Measurements from ENCODE around the gene CLHC1.

CLHC1 gene

DNA sequence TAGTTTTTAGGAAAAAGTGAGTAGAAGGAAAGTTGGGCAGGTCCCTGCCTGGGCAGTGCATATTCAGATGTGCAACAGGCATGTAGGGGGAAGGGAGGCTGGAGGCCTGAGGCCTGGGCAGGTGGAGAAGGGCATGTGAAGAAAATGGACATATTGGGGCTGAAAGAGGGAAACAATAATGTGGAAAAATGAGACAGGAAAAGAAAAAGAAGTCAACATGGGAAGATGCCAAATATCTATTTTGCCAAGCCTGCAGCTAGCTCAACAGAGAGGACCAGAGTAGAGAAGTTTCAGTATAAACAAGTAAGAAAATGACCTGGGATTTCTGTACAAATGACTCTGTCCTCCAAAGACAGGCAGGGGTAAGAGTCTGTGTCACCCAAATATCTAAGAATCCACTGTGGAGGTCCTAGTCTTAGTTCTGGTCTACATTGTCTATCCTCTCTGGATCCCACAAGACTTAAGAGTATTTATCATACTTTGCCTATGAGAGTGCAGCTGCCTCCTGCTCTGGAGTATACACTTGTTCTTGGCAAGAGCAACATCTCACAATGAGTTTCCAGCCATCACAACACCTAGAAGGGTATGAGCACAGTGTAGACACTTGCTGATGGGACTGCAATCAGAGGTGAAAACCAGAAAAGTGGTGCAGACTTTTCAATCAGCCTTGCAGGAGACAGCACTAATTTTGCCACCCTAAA, 80.2 kb downstream of the CLHC1 start:
- no peak overlapping the region for H3K27ac ChIP-seq (replicated peaks)
- H3K27me3 ChIP-seq (ENCODE audit: insufficient read depth, poor library complexity, severe bottlenecking) = no peaks in the 10 kb centered on the region
- no peak overlapping the region for H3K4me3 ChIP-seq (replicated peaks; ENCODE audit: insufficient read depth, low read length)
- TF ChIP-seq GABPA (IDR thresholded peaks at IDR 0.05; ENCODE audit: low read depth) = no peak
- no peak for TF ChIP-seq SPI1 (IDR thresholded peaks at IDR 0.05; ENCODE audit: borderline replicate concordance, low read depth)
- TF ChIP-seq, protein P1, sequence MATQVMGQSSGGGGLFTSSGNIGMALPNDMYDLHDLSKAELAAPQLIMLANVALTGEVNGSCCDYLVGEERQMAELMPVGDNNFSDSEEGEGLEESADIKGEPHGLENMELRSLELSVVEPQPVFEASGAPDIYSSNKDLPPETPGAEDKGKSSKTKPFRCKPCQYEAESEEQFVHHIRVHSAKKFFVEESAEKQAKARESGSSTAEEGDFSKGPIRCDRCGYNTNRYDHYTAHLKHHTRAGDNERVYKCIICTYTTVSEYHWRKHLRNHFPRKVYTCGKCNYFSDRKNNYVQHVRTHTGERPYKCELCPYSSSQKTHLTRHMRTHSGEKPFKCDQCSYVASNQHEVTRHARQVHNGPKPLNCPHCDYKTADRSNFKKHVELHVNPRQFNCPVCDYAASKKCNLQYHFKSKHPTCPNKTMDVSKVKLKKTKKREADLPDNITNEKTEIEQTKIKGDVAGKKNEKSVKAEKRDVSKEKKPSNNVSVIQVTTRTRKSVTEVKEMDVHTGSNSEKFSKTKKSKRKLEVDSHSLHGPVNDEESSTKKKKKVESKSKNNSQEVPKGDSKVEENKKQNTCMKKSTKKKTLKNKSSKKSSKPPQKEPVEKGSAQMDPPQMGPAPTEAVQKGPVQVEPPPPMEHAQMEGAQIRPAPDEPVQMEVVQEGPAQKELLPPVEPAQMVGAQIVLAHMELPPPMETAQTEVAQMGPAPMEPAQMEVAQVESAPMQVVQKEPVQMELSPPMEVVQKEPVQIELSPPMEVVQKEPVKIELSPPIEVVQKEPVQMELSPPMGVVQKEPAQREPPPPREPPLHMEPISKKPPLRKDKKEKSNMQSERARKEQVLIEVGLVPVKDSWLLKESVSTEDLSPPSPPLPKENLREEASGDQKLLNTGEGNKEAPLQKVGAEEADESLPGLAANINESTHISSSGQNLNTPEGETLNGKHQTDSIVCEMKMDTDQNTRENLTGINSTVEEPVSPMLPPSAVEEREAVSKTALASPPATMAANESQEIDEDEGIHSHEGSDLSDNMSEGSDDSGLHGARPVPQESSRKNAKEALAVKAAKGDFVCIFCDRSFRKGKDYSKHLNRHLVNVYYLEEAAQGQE (IDR thresholded peaks at IDR 0.05; ENCODE audit: insufficient replicate concordance, low read depth) = no peak
- TF ChIP-seq POLR2AphosphoS5 (IDR thresholded peaks at IDR 0.05; ENCODE audit: low read depth) = no peak
- TF ChIP-seq, protein P2, sequence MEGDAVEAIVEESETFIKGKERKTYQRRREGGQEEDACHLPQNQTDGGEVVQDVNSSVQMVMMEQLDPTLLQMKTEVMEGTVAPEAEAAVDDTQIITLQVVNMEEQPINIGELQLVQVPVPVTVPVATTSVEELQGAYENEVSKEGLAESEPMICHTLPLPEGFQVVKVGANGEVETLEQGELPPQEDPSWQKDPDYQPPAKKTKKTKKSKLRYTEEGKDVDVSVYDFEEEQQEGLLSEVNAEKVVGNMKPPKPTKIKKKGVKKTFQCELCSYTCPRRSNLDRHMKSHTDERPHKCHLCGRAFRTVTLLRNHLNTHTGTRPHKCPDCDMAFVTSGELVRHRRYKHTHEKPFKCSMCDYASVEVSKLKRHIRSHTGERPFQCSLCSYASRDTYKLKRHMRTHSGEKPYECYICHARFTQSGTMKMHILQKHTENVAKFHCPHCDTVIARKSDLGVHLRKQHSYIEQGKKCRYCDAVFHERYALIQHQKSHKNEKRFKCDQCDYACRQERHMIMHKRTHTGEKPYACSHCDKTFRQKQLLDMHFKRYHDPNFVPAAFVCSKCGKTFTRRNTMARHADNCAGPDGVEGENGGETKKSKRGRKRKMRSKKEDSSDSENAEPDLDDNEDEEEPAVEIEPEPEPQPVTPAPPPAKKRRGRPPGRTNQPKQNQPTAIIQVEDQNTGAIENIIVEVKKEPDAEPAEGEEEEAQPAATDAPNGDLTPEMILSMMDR (IDR thresholded peaks at IDR 0.05; ENCODE audit: insufficient read depth, low read length) = no peak
- no peak for DNase-seq (ENCODE audit: low read depth in 1 of 2, low spot score in 1 of 2)

DNA sequence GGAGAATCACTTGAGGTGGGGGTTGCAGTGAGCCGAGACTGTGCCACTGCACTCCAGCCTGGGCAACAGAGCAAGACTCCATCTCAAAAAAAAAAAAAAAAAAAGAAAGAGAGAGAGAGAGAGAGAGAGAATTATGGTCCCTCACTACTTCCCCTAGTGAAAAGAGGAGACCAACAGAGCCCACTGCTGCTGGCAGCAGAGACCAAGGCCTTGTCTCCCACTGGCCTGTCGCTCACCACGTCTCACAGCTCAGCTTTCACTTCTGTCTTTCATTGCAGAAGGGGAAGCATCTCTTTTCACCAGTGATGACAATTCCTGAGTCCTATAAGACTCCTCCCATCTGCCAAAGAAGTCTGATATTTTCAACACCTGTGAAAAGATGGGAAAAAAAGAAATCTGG, 81.3 kb downstream of the CLHC1 start:
- DNase-seq (ENCODE audit: low read depth in 1 of 2, low spot score in 1 of 2) = peak in 1 of 2 experiments; percentile 46
- TF ChIP-seq SPI1 (IDR thresholded peaks at IDR 0.05; ENCODE audit: borderline replicate concordance, low read depth) = no peak
- TF ChIP-seq, protein P1 (IDR thresholded peaks at IDR 0.05; ENCODE audit: insufficient replicate concordance, low read depth) = no peak
- TF ChIP-seq, protein P2 (IDR thresholded peaks at IDR 0.05; ENCODE audit: insufficient read depth, low read length) = no peak
- no peak for TF ChIP-seq GABPA (IDR thresholded peaks at IDR 0.05; ENCODE audit: low read depth)
- TF ChIP-seq POLR2AphosphoS5 (IDR thresholded peaks at IDR 0.05; ENCODE audit: low read depth) = no peak
- no peak overlapping the region for H3K27ac ChIP-seq (replicated peaks)
- no peak overlapping the region for H3K4me3 ChIP-seq (replicated peaks; ENCODE audit: insufficient read depth, low read length)
- H3K27me3 ChIP-seq (ENCODE audit: insufficient read depth, poor library complexity, severe bottlenecking) = no peaks in the 10 kb centered on the region

DNA sequence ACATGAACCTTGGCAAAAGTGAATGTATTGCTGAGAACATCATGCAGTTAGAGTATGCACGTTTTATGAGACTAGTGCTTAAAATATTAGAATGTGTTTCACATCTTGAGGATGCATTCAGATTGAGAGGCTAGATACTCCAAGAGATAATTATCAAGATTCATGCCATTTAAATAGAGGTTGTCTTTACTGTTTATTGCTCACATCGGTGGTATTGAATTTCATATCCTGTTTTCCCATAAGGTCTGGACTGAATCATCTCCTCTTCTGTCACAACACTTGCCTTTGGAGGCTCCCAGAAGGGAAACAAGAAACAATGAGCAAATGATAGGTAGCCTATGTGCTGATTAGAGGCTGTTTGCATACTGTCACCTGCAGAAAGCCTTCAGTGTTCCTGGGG, 83.8 kb downstream of the CLHC1 start:
- no peak for DNase-seq (ENCODE audit: low read depth in 1 of 2, low spot score in 1 of 2)
- Histone ChIP-seq H3K27ac (replicated peaks) (no peak overlapping the region), H3K4me3 (replicated peaks; ENCODE audit: insufficient read depth, low read length) (no peak overlapping the region), H3K27me3 (ENCODE audit: insufficient read depth, poor library complexity, severe bottlenecking) (no peaks in the 10 kb centered on the region)
- no peak for TF ChIP-seq SPI1 (IDR thresholded peaks at IDR 0.05; ENCODE audit: borderline replicate concordance, low read depth)
- TF ChIP-seq POLR2AphosphoS5 (IDR thresholded peaks at IDR 0.05; ENCODE audit: low read depth) = no peak
- TF ChIP-seq, protein P1 (IDR thresholded peaks at IDR 0.05; ENCODE audit: insufficient replicate concordance, low read depth) = no peak
- TF ChIP-seq GABPA (IDR thresholded peaks at IDR 0.05; ENCODE audit: low read depth) = no peak
- TF ChIP-seq, protein P2 (IDR thresholded peaks at IDR 0.05; ENCODE audit: insufficient read depth, low read length) = no peak

Measured in HL-60 (cell line).